Measurements from ENCODE around the gene ADGRL3. TPM values are rescaled to one million over a fixed set of nuclear protein-coding genes. Genes with fewer than 3 reads are reported as not detected.

Gene ADGRL3
- total RNA-seq, 1 donor from 2014 or later = 18.7 TPM

DNA sequence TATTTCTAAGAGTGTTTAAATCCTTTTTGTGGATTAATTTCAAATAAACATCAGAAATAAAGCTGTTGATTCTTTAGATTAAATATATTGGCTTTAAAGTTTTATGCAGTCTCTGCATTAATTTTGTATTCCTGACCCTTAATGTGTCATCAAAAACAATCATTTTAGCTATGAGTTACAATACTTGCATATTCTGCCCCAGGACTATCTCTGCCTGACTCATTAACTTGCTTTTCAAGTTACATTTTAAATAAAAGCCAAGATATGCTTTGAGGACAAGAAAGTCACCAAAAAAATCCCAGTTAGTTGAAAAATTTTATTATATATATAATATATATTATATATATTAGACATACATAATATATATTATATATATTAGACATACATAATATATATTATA is 208.7 kb downstream of the ADGRL3 start:
- no peak for TF ChIP-seq CTCF (IDR thresholded peaks at IDR 0.05)
- Mint-ChIP-seq H3K9me3 (ENCODE audit: unreplicated experiment) (no peaks in the 10 kb centered on the region), H3K27me3 (ENCODE audit: unreplicated experiment) (no peaks in the 10 kb centered on the region)

DNA sequence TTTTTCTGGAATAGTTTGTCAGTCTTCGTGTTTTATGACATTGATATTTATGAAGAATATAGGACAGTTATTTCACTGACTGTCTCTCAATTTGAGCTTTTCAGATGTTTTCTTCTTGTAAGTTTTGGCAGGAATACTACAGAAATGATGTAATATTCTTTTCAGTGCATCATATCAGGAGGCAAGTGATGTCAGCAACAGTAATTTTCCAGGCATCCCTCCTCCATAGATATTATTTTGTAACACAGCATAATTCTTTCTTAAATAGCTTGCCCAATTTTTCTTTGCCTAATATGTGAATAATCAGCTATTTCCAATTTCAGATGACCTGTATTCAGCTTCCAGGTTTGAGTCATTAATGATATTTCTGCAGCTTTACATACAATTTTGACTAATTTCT is 211.1 kb downstream of the ADGRL3 start:
- DNase-seq (ENCODE audit: extremely low spot score, unreplicated experiment) = no peak
- Mint-ChIP-seq H3K9me3 (ENCODE audit: unreplicated experiment) (no peaks in the 10 kb centered on the region), H3K27me3 (ENCODE audit: unreplicated experiment) (no peaks in the 10 kb centered on the region), H3K4me1 (ENCODE audit: unreplicated experiment) (peaks cover 12% of the 10 kb centered on the region), H3K4me3 (ENCODE audit: unreplicated experiment) (no peak overlapping the region), H3K27ac (ENCODE audit: unreplicated experiment) (no peak overlapping the region), H3K36me3 (ENCODE audit: unreplicated experiment) (no peaks in the 10 kb centered on the region)
- TF ChIP-seq CTCF (IDR thresholded peaks at IDR 0.05) = no peak

More for the DNA sequence above, 208.7 kb downstream of the ADGRL3 start:
- DNase-seq (ENCODE audit: extremely low spot score, unreplicated experiment) = no peak
- Mint-ChIP-seq H3K4me3 (ENCODE audit: unreplicated experiment) (no peak overlapping the region), H3K4me1 (ENCODE audit: unreplicated experiment) (peaks cover 12% of the 10 kb centered on the region), H3K36me3 (ENCODE audit: unreplicated experiment) (no peaks in the 10 kb centered on the region), H3K27ac (ENCODE audit: unreplicated experiment) (no peak overlapping the region)

GRCh38 chr4:61425315-61425714 is 225.2 kb downstream of the ADGRL3 start:
- no peaks in the 10 kb centered on the region for H3K9me3 Mint-ChIP-seq (ENCODE audit: unreplicated experiment)
- H3K36me3 Mint-ChIP-seq (ENCODE audit: unreplicated experiment) = no peaks in the 10 kb centered on the region
- no peak for DNase-seq (ENCODE audit: extremely low spot score, unreplicated experiment)
- H3K4me1 Mint-ChIP-seq (ENCODE audit: unreplicated experiment) = no peaks in the 10 kb centered on the region
- no peak overlapping the region for H3K4me3 Mint-ChIP-seq (ENCODE audit: unreplicated experiment)
- H3K27me3 Mint-ChIP-seq (ENCODE audit: unreplicated experiment) = no peaks in the 10 kb centered on the region
- TF ChIP-seq CTCF (IDR thresholded peaks at IDR 0.05) = no peak
- no peak overlapping the region for H3K27ac Mint-ChIP-seq (ENCODE audit: unreplicated experiment)

DNA sequence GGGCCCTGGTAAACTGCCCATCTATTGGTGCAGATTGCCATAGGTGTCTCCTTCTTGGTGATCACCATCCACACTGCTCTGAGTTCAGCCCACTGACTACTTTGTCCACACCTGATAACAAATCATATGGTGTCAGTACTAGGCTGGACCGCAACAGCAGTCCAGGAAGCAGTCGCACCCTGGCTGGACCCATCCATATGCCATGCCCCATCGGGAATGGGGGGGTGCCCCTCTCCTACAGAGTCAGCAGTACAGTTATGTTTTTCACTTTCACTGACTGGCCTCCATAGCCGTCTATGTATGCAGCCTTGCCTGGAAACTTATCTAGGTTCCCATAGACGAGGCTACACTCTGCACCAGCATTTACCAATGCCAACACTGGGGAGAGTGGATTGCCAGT is 226.1 kb downstream of the ADGRL3 start:
- H3K9me3 Mint-ChIP-seq (ENCODE audit: unreplicated experiment) = no peaks in the 10 kb centered on the region
- no peaks in the 10 kb centered on the region for H3K4me1 Mint-ChIP-seq (ENCODE audit: unreplicated experiment)
- DNase-seq (ENCODE audit: extremely low spot score, unreplicated experiment) = no peak
- no peak for TF ChIP-seq CTCF (IDR thresholded peaks at IDR 0.05)
- H3K36me3 Mint-ChIP-seq (ENCODE audit: unreplicated experiment) = no peaks in the 10 kb centered on the region
- H3K4me3 Mint-ChIP-seq (ENCODE audit: unreplicated experiment) = no peak overlapping the region
- H3K27me3 Mint-ChIP-seq (ENCODE audit: unreplicated experiment) = no peaks in the 10 kb centered on the region
- no peak overlapping the region for H3K27ac Mint-ChIP-seq (ENCODE audit: unreplicated experiment)

DNA sequence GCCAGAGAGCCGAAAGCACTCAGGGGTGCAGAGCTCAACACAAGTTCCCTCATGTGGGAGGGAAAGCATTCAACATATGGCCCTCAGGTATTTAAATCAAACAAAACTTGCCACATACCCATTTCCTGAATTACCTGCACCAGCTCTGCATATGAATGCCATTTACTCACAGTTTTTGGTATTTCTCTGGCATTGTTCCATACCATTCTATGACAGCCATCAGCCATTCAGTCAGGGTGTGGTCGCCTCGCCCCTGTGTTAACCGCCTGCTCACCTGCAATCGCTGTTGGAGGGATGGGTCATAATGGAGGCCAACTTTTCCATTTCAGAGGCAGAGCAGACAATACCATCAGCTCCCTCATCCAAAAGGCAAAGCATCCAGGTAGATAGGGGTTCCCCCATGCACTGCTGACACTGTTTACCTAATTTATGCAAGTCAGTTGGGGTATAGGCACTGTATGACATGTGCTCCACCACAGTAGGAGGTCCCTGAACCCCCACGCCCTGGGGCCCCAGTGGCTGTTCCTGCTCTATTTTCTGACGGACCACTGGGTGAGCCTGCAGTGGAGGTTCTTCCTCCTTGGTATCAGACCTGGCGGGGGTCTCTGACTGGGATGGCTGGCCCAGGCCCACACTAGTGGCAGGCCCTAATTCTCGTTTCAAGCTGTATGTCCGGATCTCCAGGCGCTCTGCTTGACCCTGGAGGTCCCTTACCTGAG is 227.1 kb downstream of the ADGRL3 start:
- Mint-ChIP-seq H3K36me3 (ENCODE audit: unreplicated experiment) (no peaks in the 10 kb centered on the region), H3K27me3 (ENCODE audit: unreplicated experiment) (no peaks in the 10 kb centered on the region), H3K9me3 (ENCODE audit: unreplicated experiment) (no peaks in the 10 kb centered on the region), H3K4me1 (ENCODE audit: unreplicated experiment) (no peaks in the 10 kb centered on the region), H3K27ac (ENCODE audit: unreplicated experiment) (no peak overlapping the region), H3K4me3 (ENCODE audit: unreplicated experiment) (no peak overlapping the region)
- DNase-seq (ENCODE audit: extremely low spot score, unreplicated experiment) = no peak
- no peak for TF ChIP-seq CTCF (IDR thresholded peaks at IDR 0.05)

Data from osteocyte (in vitro differentiated cells).